GM18507 (cell line): ENCODE results near the gene SLC26A6.
A peak's percentile ranks its signal among the peaks of the same experiment; 100 is the strongest.

Source experiments
- DNase-seq: peaks from one replicate; pipeline ENCODE4 v3.0.0; 2011; ENCODE audit warnings: low read depth; ENCODE audit not compliant: insufficient read length; ENCODE audit errors: extremely low spot score
- FAIRE-seq: peaks from 2 replicates; lab custom pipeline; 2011; peaks lifted over from hg19 to GRCh38; lab: Jason Lieb, UNC

Gene SLC26A6

DNA sequence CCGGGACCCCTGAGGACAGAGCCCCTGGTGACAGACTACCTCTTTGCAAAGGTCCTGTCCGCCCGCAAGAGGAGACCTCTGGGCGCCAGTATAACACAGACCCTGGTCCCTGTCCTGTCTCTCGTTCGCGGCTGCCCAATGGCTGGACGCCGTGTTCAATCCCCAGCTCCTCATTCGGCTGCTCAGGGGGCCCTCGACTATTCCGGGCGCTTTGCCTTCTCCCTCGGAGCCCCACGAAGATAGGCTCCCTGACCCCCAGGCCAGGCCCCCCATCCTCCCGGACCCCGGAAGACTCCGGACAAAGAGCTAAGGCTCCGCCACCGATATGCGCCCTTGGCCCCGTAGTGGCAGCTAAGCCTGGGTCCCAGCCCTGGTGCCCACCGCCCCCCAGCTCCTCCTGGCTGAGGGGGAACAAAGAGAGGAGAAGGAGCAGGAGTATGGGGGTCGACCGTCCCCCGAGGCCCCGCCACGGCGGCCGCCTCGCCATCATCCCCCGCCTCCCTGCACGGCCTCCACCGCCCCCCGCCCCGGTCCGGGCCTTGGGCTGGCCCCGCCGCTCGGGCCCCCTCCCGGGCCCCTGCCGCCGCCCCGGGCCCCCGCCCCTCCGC is 27.0 kb upstream of the SLC26A6 start:
- FAIRE-seq (no peak), DNase-seq (no peak)

DNA sequence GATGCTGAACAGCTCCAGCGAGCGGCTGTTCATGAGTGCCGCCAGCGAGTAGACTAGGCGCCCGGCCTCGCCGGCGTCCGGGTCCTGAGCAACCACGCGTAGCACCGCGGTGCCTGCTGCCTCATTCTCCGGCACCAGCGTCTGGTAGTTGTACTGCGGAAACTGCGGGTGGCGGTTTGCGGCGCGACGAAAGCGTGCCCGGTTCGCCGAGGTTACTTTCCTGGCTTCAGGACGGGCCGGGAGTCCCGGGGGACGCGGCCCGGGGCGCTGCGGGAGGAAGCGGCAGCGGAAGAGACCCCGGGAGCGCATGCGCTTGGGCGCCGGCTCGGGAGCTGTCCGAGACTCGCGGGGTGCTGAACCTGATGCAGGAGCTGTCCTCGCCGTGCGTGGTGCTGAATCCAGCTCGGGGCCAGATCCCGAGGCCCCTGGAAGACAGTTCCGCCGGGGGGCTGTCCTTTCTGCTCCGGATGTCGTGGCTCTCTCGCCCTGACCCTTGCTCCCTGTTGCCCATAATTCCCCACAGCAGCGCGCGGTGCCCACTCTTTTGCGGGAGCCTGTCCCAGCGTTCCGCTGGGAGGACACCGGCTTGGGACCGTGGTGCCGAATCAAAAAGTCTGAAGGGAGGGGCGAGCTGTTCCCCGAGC is 26.4 kb upstream of the SLC26A6 start:
- FAIRE-seq (peak; percentile 52), DNase-seq (peak; percentile 55)

DNA sequence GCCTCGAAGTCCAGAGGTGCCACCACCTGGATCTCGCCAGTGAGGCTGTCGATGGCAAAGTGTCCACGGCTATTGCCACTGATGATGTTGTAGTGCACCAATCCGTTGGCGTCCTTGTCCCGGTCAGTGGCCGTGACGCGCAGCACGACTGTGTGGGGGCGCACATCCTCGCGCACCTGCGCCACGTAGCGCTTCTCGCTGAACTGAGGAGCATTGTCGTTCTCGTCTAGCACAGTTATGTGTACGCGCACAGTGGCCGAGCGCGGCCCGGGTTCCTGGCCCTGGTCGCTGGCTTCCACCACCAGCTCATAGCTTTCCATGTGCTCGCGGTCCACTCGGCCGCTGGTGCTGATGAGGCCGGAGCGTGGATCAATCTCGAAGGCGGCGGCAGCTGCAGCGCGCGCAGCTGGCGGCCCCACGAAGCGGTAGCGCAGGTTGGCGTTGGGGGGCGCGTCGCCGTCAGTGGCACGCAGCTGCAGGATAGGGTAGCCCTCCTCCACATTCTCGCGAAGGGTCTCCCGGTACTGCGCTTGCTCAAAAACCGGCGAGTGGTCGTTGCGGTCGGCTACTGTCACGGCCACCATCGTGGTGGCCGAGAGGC is 25.6 kb upstream of the SLC26A6 start:
- FAIRE-seq, result no peak
- DNase-seq, result no peak

DNA sequence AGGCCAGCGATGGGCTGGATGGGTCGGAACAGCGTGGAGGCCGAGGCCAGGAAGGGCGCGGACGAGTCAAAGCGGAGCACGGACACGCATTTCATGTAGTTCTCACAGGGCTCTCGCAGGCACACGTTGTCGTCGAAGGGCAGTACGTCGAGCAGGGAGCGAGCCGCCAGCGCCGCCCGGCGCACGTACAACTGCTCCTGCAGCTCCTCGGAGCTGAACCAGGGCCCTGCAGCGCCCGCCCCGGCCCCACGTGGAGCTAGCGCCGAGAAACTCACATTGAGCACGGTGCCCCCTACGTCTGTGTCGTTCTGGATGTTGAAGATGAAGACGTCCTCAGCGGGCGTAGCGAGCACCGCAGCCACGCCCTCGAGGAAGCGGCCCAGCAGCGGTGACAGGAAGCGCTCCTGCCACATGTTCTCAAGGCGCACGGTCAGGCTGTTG is 21.6 kb upstream of the SLC26A6 start:
- FAIRE-seq (peak; percentile 36), DNase-seq (no peak)

DNA sequence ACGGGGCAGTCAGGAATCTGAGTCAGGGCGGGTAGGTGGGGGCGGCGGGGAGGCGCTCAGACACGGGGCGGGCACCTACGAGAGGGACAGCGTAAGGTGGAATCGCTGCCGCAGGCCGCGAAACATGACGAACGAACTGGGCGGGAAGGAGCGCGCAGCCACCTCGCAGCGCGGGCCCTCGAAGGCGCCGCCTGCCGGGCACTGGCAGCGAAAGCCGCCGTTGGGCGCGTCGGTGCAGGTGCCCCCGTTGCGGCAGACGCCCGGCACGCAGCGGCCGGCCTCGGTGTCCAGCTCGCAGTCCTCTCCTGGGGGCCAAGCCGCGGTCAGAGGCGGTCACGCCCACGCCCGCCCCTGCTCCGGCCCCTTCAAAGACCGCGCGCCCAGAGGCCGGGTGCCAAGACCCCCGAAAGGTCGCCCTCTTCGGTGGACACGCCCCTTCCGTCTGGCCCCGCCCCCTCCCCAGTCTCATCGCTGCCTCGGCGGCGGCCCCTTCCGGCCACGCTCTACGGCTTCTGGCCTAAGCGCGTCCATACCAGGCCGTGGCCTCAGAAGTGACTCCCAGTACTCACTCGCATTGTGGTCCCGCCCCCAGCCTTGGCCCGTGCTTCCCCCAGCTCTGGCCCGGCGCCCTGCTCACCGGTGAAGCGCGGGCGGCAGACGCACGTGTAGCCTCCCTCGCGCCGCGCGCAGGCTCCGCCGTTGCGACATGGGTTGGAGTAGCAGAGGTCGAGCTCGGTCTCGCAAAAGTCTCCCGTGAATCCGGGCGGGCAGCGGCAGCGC is 21.0 kb upstream of the SLC26A6 start:
- DNase-seq (peak; percentile 78), FAIRE-seq (peak; percentile 88)

DNA sequence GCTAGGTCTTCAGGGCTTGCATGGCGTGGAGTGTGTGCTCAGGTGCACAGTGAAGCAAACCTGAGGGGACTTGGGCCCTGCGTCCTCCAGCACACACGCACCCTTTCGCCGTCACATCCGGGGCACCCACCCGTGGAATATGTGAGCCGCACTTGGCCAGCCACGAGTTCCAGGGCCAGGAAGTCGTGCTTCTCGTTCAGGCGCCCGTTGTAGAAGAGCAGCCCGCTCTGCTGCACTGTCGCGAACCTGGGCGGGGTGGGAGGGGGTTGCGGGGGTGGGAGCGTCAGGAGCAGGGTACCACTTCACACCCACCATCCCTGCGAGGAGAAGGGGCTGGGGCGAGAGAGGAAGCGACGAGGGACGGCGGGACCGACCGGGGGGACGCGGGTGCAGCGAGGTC is 20.3 kb upstream of the SLC26A6 start:
- DNase-seq (no peak), FAIRE-seq (no peak)

DNA sequence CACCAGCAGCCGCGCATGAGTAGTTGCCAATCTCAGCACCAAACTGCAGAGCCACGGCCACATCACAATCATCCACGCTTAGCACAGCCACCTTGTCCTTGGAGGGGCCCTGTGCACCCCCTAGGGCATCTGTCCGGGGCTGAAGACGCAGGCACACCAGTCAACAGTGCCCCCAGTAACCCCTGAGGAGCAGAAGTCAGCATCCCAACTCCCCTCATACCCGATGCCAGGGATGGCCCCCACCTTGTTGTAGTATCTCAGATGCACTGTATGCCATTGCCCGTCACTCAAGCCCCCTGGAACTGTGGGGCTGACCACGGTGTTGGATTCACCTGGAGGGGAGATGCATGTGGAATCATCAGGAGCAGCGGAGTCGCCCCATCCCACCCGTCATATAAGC is 19.8 kb upstream of the SLC26A6 start:
- FAIRE-seq (no peak), DNase-seq (no peak)

DNA sequence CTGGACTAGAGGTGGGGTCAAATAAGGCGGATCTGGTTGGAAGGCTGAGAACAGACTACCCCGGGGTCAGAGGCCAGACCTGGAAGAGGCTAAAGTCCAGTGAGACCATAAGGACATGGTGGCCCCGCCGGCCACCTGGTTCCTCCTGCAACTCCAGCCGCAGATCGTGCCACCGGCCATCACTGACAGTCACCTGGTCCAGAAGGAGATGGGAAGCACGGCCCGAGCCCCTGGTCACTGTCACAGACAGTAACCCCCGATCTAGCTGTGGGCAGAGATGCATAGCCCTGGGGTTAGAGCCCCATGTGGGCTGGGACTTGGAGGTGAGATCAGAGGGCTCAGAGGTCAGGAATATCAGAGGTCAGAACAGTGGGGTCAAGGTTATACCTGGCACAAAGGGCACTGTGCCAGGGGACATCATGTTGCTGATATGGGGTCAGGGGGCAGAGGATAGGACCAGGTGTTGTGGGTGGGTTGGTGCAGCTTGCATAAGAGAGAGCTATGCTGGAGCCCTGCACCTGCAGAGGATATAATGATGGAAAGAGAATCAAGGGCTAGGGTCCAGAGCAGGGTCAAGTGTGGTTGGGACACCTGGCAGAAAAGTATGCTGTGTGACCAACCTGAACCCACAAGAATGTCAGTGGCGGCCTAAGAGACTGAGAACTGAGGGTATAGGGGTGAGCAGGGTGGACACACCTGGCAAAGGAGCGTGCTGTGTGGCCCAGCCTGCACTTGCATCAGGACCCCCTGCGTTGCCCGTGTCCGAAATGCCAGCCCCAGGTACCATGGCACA is 17.9 kb upstream of the SLC26A6 start:
- no peak for FAIRE-seq

DNA sequence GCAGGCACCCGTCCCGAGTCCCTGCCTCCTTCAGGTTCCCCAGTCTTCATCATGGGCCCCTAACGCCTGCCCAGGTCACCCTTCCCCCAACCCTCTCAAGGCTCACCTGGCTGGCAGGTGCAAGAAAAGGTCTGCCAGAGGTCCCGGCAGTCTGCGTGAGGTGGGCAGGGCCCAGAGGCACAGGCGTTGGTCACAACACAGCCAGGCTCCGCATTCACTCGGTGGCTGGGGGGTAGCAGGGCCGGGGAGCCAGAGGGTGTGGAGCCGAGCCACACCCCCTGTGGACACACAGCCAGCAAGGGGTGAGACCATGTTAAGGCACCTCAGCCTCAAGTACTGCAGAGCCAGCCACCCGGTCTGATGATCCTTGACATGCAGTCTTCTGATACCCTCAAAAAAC is 16.5 kb upstream of the SLC26A6 start:
- FAIRE-seq, result no peak
- DNase-seq, result no peak

More for the DNA sequence above, 17.9 kb upstream of the SLC26A6 start:
- DNase-seq, result no peak

DNA sequence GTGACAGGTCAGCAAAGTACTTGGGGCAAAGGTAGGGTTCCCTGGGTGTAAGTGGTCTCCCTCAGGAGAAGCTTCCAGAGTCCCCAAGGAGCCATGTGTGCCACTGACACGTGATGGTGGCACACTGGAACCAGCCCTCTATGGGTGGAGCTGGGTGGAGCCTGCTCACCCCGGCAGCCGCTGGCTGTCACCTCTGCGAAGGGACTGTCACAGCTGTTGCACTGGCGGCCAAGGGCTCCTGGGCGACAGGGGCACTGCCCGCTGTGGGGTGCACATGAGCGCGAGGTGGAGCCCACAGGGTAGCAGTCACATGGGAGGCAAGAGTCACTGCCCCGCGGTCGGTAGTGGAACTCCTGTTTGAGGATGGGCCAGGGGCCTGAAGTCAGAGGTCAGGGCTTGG is 15.5 kb upstream of the SLC26A6 start:
- DNase-seq (no peak), FAIRE-seq (no peak)

DNA sequence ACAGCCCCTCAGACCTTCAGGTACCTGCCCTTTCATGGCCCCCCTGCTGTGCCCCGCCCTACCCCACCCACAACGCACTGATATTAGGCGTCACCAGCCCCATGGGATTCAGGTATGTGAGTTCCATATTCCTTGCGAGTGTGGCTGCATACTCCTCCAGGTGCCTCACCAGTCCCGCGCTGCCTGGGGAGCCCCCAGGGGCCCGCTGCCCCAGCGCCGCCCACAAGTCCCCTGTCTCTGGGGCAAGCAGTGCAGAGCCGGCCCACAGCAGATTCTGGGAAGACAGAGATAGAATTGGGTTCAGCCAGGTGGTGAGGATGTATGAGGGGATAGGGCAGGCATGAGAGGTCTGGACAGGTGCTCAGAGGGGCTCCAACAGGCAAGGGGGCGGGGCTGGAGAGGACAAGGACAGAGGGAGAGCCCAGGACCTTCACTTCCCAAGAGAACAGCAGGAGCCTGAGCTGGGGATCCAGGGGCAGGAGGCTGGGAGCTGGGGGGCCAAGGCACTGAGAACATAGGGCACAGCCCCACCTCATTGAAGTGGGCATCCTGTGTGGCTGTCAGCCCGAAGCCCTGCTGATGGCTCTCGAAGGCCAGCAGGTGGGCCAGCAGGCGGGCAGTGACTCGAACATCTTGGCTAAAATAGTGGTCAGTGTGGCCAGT is 13.1 kb upstream of the SLC26A6 start:
- FAIRE-seq (no peak), DNase-seq (no peak)

DNA sequence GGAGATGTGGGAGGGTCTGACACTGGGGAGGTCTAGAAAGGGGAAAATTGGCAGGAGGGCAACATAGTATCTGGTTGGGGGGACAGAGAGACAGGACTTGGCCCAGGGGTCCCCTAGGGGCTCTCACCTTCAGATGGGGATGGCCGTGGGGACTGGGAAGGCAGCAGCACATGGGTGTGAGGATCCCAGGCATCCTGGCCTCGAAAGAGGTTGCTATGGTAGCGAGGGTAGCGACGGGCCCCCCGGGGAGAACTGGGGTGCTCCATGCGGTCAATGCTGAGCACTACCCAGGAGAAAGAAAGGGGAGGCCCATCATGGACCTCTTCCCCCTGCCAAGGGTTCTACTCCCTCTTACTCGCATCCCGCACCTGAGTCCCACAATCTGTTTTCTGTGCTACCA is 12.5 kb upstream of the SLC26A6 start:
- no peak for FAIRE-seq
- DNase-seq, result no peak

DNA sequence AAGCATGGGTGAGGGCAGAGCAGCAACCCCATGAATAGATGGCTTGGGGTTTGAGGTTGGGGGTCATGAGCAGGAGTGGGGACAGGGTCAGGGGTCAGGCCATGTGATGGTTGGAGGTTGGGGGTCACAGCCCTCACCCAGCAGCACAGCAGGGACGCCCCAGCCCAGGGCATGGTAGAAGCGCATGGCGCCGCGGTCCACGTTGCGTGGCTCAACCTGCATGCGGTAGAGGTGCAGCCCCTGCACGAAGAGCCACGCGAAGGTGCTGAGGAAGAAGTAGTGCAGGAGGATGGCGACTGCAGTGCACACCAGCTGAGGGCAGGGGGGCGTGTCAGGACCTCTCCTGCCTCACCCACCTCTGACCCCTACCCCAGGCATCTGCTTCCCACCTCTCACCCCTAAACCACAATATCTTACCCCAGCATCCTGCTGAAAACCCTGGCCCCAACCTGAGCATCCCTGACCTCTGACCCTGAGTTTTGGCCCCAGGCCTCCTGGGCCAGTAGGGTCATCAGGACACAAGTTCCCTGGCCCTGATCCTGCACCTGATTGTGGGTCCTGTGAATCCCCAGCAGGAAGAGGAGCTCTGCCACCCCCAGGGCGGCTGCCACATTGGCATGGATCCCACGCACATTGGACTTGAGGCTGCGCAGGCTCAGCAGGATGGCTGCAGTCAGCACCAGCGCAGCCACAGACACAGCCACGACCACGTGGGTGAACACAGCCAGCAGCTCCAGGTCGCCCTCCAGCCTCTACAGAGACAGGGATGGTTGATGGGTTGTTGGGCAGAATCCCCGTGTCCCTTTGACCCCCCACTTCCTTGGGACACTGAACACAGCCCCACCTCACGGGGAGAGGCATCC is 9.9 kb upstream of the SLC26A6 start:
- FAIRE-seq (no peak), DNase-seq (no peak)

DNA sequence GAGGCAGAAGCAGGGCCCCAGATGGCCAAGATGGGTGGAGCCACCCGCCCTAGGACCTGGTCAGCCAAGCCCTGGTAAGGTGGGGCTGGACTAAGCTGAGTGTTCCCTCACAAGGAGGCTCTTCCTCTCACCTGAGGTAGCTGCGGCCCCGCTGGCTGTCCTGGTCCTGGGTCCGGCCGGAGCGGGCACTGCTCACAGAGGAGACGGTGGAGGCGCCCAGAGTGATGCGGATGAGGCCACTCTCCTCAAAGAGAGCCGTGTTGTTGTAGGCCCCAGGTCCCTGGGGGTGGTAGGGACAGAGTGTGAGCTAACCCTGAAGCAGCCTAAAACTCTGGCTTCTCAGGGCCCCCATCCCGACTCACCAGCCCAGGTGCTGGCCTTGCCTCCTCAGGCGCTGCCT is 7.3 kb upstream of the SLC26A6 start:
- no peak for FAIRE-seq
- DNase-seq, result no peak

DNA sequence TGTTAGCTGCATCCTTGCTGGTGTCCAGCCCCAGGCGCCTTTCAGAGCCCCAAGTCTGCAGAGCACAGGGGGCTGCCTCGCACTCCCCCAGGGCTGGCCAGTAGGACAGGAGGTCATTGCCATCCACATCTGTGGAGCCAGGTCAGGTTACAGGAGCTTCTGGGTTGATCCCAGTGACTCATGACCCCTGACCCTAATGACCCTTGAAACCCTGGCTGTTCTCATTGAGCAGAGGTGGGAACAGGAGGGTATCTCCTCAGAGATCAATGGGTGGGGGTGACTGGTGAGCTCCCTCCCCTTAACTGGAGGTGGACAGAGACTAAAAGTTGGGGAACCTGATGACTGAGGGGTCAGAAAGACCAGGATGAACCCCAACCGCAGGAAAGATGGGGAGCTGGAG is 6.1 kb upstream of the SLC26A6 start:
- DNase-seq, result no peak
- FAIRE-seq, result no peak

DNA sequence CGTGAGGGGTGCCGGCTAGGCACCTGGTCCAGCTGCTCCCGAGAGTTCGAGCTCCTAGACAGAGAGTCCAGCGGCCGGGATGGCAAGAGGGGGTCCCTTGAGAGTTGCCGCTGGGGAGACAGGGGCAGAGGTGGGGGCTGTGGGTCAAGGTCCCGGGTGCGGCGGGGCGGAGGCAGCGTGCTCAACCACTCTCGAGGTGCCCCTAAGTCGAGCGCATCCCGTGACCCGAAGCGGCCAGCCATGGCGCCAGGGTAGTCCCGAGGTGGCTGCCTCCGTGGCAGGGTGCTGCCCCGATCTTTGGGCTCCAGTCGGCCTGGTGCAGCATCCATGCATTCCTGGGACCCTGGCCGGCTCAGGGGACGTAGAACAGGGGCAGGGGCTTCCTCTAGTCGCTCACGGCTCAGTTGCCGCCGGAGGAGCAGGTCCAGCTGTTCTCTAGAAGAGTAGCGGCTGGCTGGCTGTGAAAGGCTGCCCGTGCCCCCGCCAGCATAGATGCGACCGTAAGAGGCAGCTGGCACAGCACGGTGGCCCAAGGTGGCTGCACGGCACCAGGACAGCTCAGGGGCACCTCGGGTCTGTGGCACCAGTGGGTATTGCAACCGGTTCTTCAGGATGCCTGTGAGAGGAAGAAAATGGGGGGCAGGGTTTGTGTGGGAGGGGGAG is 4.8 kb upstream of the SLC26A6 start:
- FAIRE-seq (no peak), DNase-seq (no peak)

DNA sequence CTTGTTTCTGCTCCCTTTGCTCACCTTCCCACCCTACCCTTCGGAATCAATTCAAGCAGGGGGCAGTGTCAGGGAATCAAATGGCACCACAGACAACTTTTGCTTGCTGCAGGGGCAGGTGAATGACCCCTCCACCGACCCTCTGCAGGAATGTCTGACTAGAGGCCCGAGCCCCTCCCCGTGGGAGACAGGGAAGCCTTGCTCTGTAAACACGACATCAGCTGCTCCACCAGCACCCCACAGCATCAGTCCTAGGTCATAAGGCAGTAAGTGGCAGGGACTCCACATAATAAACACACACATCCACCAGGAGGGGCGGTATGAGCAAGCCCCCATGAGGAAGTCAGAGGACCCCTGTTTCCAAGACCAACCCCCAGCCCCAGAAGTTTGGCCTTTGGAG is 2.0 kb upstream of the SLC26A6 start:
- FAIRE-seq, result no peak
- no peak for DNase-seq

DNA sequence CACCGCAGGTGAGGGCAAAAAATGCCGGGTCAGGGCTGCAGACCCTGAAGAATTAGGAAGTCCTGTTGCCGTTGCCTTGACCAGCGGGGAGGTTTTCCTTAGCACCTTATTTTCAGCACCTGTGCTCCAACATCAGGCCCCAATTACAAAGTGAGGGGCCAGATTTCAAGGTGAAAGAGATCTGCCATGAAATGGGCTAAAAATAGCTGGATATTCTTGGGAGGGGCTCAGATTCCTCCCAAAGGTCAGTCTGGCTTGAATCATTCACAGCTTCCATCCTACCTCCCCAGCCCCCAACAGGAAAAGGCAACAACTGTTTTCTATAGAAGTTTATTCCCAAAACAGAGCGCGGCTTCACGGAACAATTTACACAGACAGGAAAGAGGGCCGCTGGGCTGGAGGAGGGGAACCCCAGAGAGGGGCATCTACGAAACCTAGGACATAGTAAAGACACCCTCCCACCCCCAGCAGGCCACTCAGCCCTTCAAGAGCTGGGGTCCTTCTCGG is 941 bp upstream of the SLC26A6 start:
- FAIRE-seq, result no peak
- no peak for DNase-seq
